Trophoblast cell (in vitro differentiated cells and primary cell): Measurements from ENCODE around the gene TRMT13.

Experiments
- DNase-seq, 2 donors: peaks; one replicate each; pipeline ENCODE4 v3.0.0-alpha.2; 2016
- H2AFZ ChIP-seq: 2 replicates; pipeline ENCODE4 v1.6.1; 2013; ENCODE audit warnings: low read length, moderate library complexity, mild to moderate bottlenecking; ENCODE audit not compliant: insufficient read depth, poor library complexity
- H2AK5ac ChIP-seq: 2 replicates; pipeline ENCODE4 v1.6.1; 2013; ENCODE audit warnings: mild to moderate bottlenecking, low read length
- H2BK120ac ChIP-seq: 2 replicates; pipeline ENCODE4 v1.6.1; 2013; ENCODE audit warnings: low read length, mild to moderate bottlenecking, moderate library complexity; ENCODE audit not compliant: insufficient read depth, poor library complexity
- H2BK12ac ChIP-seq: 2 replicates; pipeline ENCODE4 v1.6.1; 2013; ENCODE audit warnings: mild to moderate bottlenecking, low read length, moderate library complexity
- H2BK5ac ChIP-seq: 2 replicates; pipeline ENCODE4 v1.6.1; 2013; ENCODE audit warnings: low read length, low read depth, moderate library complexity, mild to moderate bottlenecking; ENCODE audit not compliant: poor library complexity
- H3K14ac ChIP-seq: 2 replicates; pipeline ENCODE4 v1.6.1; 2013; ENCODE audit warnings: mild to moderate bottlenecking, low read length
- H3K18ac ChIP-seq: 2 replicates; pipeline ENCODE4 v1.6.1; 2013; ENCODE audit warnings: mild to moderate bottlenecking, low read length
- H3K23ac ChIP-seq: 2 replicates; pipeline ENCODE4 v1.6.1; 2013; ENCODE audit warnings: low read length
- H3K27ac ChIP-seq: 2 replicates; pipeline ENCODE4 v1.5.1; 2013; ENCODE audit warnings: low read depth, mild to moderate bottlenecking, inconsistent platforms, low read length, moderate library complexity
- H3K27me3 ChIP-seq: 2 replicates; pipeline ENCODE4 v1.6.1; 2013; ENCODE audit warnings: inconsistent platforms, mild to moderate bottlenecking, low read length, moderate library complexity; ENCODE audit not compliant: insufficient read depth
- H3K36me3 ChIP-seq, 2 experiments: 1 replicate in 1 of 2; 2 replicates in 1 of 2; pipeline ENCODE4 v1.6.1; 2013; ENCODE audit warnings: low read length in 2 of 2, mild to moderate bottlenecking in 2 of 2, moderate library complexity in 1 of 2; ENCODE audit not compliant: insufficient read depth in 2 of 2, control insufficient read depth in 1 of 2
- H3K4ac ChIP-seq: 2 replicates; pipeline ENCODE4 v1.6.1; 2013; ENCODE audit warnings: low read depth, mild to moderate bottlenecking, low read length, moderate library complexity
- H3K4me1 ChIP-seq, 2 experiments: 1 replicate in 1 of 2; 2 replicates in 1 of 2; pipeline ENCODE4 v1.6.1; 2013; ENCODE audit warnings: low read length in 2 of 2, mild to moderate bottlenecking in 2 of 2, moderate library complexity in 1 of 2; ENCODE audit not compliant: insufficient read depth in 2 of 2, control insufficient read depth in 1 of 2
- H3K4me2 ChIP-seq: 2 replicates; pipeline ENCODE4 v1.6.1; 2013; ENCODE audit warnings: inconsistent platforms, mild to moderate bottlenecking, low read length, moderate library complexity
- H3K4me3 ChIP-seq: 2 replicates; pipeline ENCODE4 v1.5.1; 2013; ENCODE audit warnings: mild to moderate bottlenecking, low read depth, low read length, inconsistent platforms
- H3K79me1 ChIP-seq: one replicate; pipeline ENCODE4 v1.6.1; 2013; ENCODE audit warnings: low read length
- H3K79me2 ChIP-seq: 2 replicates; pipeline ENCODE4 v1.6.1; 2013; ENCODE audit warnings: low read length, mild to moderate bottlenecking; ENCODE audit not compliant: control insufficient read depth, insufficient read depth, poor library complexity
- H3K9ac ChIP-seq: 2 replicates; pipeline ENCODE4 v1.6.1; 2013; ENCODE audit warnings: mild to moderate bottlenecking, low read length
- H3K9me3 ChIP-seq: 2 replicates; pipeline ENCODE4 v1.6.1; 2013; ENCODE audit warnings: low read depth, mild to moderate bottlenecking, control low read depth, inconsistent platforms, low read length; ENCODE audit not compliant: insufficient read depth
- H4K12ac ChIP-seq: 2 replicates; pipeline ENCODE4 v1.6.1; 2013; ENCODE audit warnings: low read depth, mild to moderate bottlenecking, low read length, moderate library complexity
- H4K8ac ChIP-seq: 2 replicates; pipeline ENCODE4 v1.6.1; 2013; ENCODE audit warnings: low read depth, mild to moderate bottlenecking, low read length, moderate library complexity
- H4K91ac ChIP-seq: one replicate; pipeline ENCODE4 v1.6.1; 2013; ENCODE audit warnings: low read depth, mild to moderate bottlenecking, low read length, moderate library complexity
- WGBS: extraction: QIAGEN DNeasy Blood & Tissue Kit; methylation state at CpG from one replicate; pipeline ENCODE4 v1.1.7; 2013; ENCODE audit warnings: missing lambda C conversion rate; ENCODE audit not compliant: insufficient read length, insufficient coverage; ENCODE audit errors: extremely low coverage; 5-methylcytosine and 5-hydroxymethylcytosine counted together

The TRMT13 gene

GRCh38 chr1:100183370-100183769, 50.4 kb downstream of the TRMT13 start:
- Histone ChIP-seq H3K36me3 (no peaks in the 10 kb centered on the region), H3K14ac (no peak overlapping the region), H3K4ac (no peak overlapping the region), H2BK120ac (no peak overlapping the region), H3K9ac (no peak overlapping the region), H3K4me3 (no peak overlapping the region), H4K8ac (no peak overlapping the region), H3K9me3 (no peaks in the 10 kb centered on the region), H4K12ac (no peak overlapping the region), H3K18ac (no peak overlapping the region), H3K4me1 (no peaks in the 10 kb centered on the region), H3K27ac (no peak overlapping the region), H3K79me2 (no peaks in the 10 kb centered on the region), H3K4me2 (no peak overlapping the region), H2BK12ac (no peak overlapping the region), H2AK5ac (no peak overlapping the region), H3K27me3 (no peaks in the 10 kb centered on the region), H3K23ac (no peak overlapping the region), H2AFZ (no peak overlapping the region), H4K91ac (no peak overlapping the region), H2BK5ac (no peak overlapping the region), H3K79me1 (no peaks in the 10 kb centered on the region)
- no CpG with 5 or more reads among the region's 4 CpGs for WGBS
- no peak for DNase-seq

GRCh38 chr1:100184536-100184935, 51.6 kb downstream of the TRMT13 start:
- Histone ChIP-seq H2AK5ac (no peak overlapping the region), H3K79me1 (no peaks in the 10 kb centered on the region), H2BK5ac (no peak overlapping the region), H2BK120ac (no peak overlapping the region), H4K8ac (no peak overlapping the region), H4K12ac (no peak overlapping the region), H3K23ac (no peak overlapping the region), H3K36me3 (no peaks in the 10 kb centered on the region), H3K18ac (no peak overlapping the region), H3K4me2 (no peak overlapping the region), H2BK12ac (no peak overlapping the region), H3K9me3 (no peaks in the 10 kb centered on the region), H3K27ac (no peak overlapping the region), H3K4me3 (no peak overlapping the region), H3K14ac (no peak overlapping the region), H3K4ac (no peak overlapping the region), H3K27me3 (no peaks in the 10 kb centered on the region), H4K91ac (no peak overlapping the region), H2AFZ (no peak overlapping the region), H3K79me2 (no peaks in the 10 kb centered on the region), H3K9ac (no peak overlapping the region), H3K4me1 (no peaks in the 10 kb centered on the region)
- DNase-seq = no peak
- WGBS = no CpG with 5 or more reads among the region's 1 CpG

GRCh38 chr1:100187912-100188311, 54.9 kb downstream of the TRMT13 start:
- no CpG with 5 or more reads among the region's 3 CpGs for WGBS
- no peaks in the 10 kb centered on the region for H3K27me3 ChIP-seq
- no peak overlapping the region for H4K8ac ChIP-seq
- H3K4me2 ChIP-seq = no peak overlapping the region
- no peak overlapping the region for H3K23ac ChIP-seq
- no peak overlapping the region for H3K27ac ChIP-seq
- H3K14ac ChIP-seq = no peak overlapping the region
- DNase-seq = no peak
- no peak overlapping the region for H2AK5ac ChIP-seq
- no peaks in the 10 kb centered on the region for H3K4me1 ChIP-seq
- no peak overlapping the region for H3K4ac ChIP-seq
- H2AFZ ChIP-seq = no peak overlapping the region
- H2BK12ac ChIP-seq = no peak overlapping the region
- H4K12ac ChIP-seq = no peak overlapping the region
- no peaks in the 10 kb centered on the region for H3K79me2 ChIP-seq
- H3K18ac ChIP-seq = no peak overlapping the region
- H3K9ac ChIP-seq = no peak overlapping the region
- no peak overlapping the region for H4K91ac ChIP-seq
- H3K79me1 ChIP-seq = no peaks in the 10 kb centered on the region
- H3K36me3 ChIP-seq = no peaks in the 10 kb centered on the region
- no peak overlapping the region for H3K4me3 ChIP-seq
- H3K9me3 ChIP-seq = no peaks in the 10 kb centered on the region
- no peak overlapping the region for H2BK5ac ChIP-seq
- no peak overlapping the region for H2BK120ac ChIP-seq

- Histone ChIP-seq H4K91ac (no peak overlapping the region), H2AFZ (no peak overlapping the region), H3K27me3 (no peaks in the 10 kb centered on the region), H3K14ac (no peak overlapping the region), H3K79me2 (no peaks in the 10 kb centered on the region), H3K4me1 (no peaks in the 10 kb centered on the region), H3K23ac (no peak overlapping the region), H3K79me1 (no peaks in the 10 kb centered on the region), H4K12ac (no peak overlapping the region), H3K4ac (no peak overlapping the region), H2AK5ac (no peak overlapping the region), H2BK12ac (no peak overlapping the region), H3K9me3 (no peaks in the 10 kb centered on the region), H3K9ac (no peak overlapping the region), H3K18ac (no peak overlapping the region), H3K4me3 (no peak overlapping the region), H2BK5ac (no peak overlapping the region), H3K4me2 (no peak overlapping the region), H2BK120ac (no peak overlapping the region), H3K27ac (no peak overlapping the region), H4K8ac (no peak overlapping the region), H3K36me3 (peaks cover 1 to 2% of the 10 kb centered on the region in 2 experiments)
- no CpG with 5 or more reads among the region's 3 CpGs for WGBS
- DNase-seq = no peak
Observed at GRCh38 chr1:100188617-100189016, 55.7 kb downstream of the TRMT13 start.
